ENCODE data around the gene TBC1D16.

Gene TBC1D16

GRCh38 chr17:79984877-79985276 lies 50.8 kb downstream of the TBC1D16 start:
- no peaks in the 10 kb centered on the region for H3K36me3 ChIP-seq (ENCODE audit: insufficient read depth, low read length)
- no peaks in the 10 kb centered on the region for H4K20me1 ChIP-seq (ENCODE audit: insufficient read depth, low read length, poor library complexity, severe bottlenecking)
- no peak overlapping the region for H2AFZ ChIP-seq (ENCODE audit: low read length)
- no peak overlapping the region for H3K9ac ChIP-seq (ENCODE audit: low read depth, low read length, poor library complexity, severe bottlenecking)
- no peaks in the 10 kb centered on the region for H3K9me2 ChIP-seq (replicated peaks; ENCODE audit: low read depth, low read length)
- no peak overlapping the region for H3K4me2 ChIP-seq (ENCODE audit: low read depth, low read length, poor library complexity, severe bottlenecking)
- H3K79me2 ChIP-seq (ENCODE audit: insufficient read depth, low read length), result no peaks in the 10 kb centered on the region
- H3K27me3 ChIP-seq (ENCODE audit: insufficient read depth, low read length, poor library complexity, severe bottlenecking), result no peaks in the 10 kb centered on the region
- no peak for TF ChIP-seq CTCF (conservative IDR thresholded peaks at IDR 0.05; ENCODE audit: low read length)
- TF ChIP-seq EZH2phosphoT487 (IDR thresholded peaks at IDR 0.05; ENCODE audit: borderline replicate concordance), result no peak
- H3K4me1 ChIP-seq (ENCODE audit: insufficient read depth, low read length, poor library complexity, severe bottlenecking), result no peaks in the 10 kb centered on the region
- no peaks in the 10 kb centered on the region for H3K9me3 ChIP-seq (ENCODE audit: insufficient read depth, low read depth, low read length)
- H3F3A ChIP-seq (ENCODE audit: low read depth), result no peaks in the 10 kb centered on the region
- H3K4me3 ChIP-seq (ENCODE audit: low read length, poor library complexity, severe bottlenecking), result no peak overlapping the region

GRCh38 chr17:79984045-79984840 lies 51.4 kb downstream of the TBC1D16 start:
- Histone ChIP-seq H3K9me3 (ENCODE audit: insufficient read depth, low read depth, low read length) (no peaks in the 10 kb centered on the region), H3K79me2 (ENCODE audit: insufficient read depth, low read length) (no peaks in the 10 kb centered on the region), H2AFZ (ENCODE audit: low read length) (no peak overlapping the region), H3K36me3 (ENCODE audit: insufficient read depth, low read length) (no peaks in the 10 kb centered on the region), H3K9me2 (replicated peaks; ENCODE audit: low read depth, low read length) (no peaks in the 10 kb centered on the region), H3K27me3 (ENCODE audit: insufficient read depth, low read length, poor library complexity, severe bottlenecking) (no peaks in the 10 kb centered on the region), H4K20me1 (ENCODE audit: insufficient read depth, low read length, poor library complexity, severe bottlenecking) (no peaks in the 10 kb centered on the region), H3K9ac (ENCODE audit: low read depth, low read length, poor library complexity, severe bottlenecking) (no peak overlapping the region), H3K4me2 (ENCODE audit: low read depth, low read length, poor library complexity, severe bottlenecking) (no peak overlapping the region), H3F3A (ENCODE audit: low read depth) (no peaks in the 10 kb centered on the region), H3K4me3 (ENCODE audit: low read length, poor library complexity, severe bottlenecking) (no peak overlapping the region), H3K4me1 (ENCODE audit: insufficient read depth, low read length, poor library complexity, severe bottlenecking) (no peaks in the 10 kb centered on the region)
- TF ChIP-seq CTCF (conservative IDR thresholded peaks at IDR 0.05; ENCODE audit: low read length) (no peak), EZH2phosphoT487 (IDR thresholded peaks at IDR 0.05; ENCODE audit: borderline replicate concordance) (no peak)

DNA sequence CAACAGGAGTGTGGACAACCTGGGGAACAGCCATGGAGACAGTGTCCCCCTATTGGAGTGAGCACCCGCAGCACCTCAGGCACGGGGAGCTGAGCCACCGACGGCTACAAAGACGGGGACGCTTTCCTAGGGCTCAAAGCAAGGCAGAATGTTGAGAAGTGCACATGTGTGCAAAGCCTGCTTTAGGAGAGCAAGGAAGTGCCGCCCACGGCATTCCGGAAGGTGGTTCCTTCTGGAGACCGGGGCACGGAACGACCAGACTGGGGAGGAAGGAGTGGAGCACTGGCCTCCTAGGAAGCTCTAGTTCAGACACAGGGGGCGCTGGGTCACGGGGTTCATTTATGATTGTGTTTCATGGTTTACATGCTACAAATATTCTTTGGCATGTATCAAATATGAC lies 52.2 kb downstream of the TBC1D16 start:
- Histone ChIP-seq H3K9me2 (replicated peaks; ENCODE audit: low read depth, low read length) (no peaks in the 10 kb centered on the region), H3K4me2 (ENCODE audit: low read depth, low read length, poor library complexity, severe bottlenecking) (no peak overlapping the region), H3K4me3 (ENCODE audit: low read length, poor library complexity, severe bottlenecking) (no peak overlapping the region), H3F3A (ENCODE audit: low read depth) (no peaks in the 10 kb centered on the region), H3K27me3 (ENCODE audit: insufficient read depth, low read length, poor library complexity, severe bottlenecking) (no peaks in the 10 kb centered on the region), H3K9me3 (ENCODE audit: insufficient read depth, low read depth, low read length) (no peaks in the 10 kb centered on the region), H4K20me1 (ENCODE audit: insufficient read depth, low read length, poor library complexity, severe bottlenecking) (no peaks in the 10 kb centered on the region), H3K36me3 (ENCODE audit: insufficient read depth, low read length) (no peaks in the 10 kb centered on the region), H3K4me1 (ENCODE audit: insufficient read depth, low read length, poor library complexity, severe bottlenecking) (no peaks in the 10 kb centered on the region), H3K79me2 (ENCODE audit: insufficient read depth, low read length) (no peaks in the 10 kb centered on the region), H2AFZ (ENCODE audit: low read length) (no peak overlapping the region), H3K9ac (ENCODE audit: low read depth, low read length, poor library complexity, severe bottlenecking) (no peak overlapping the region)
- TF ChIP-seq CTCF (conservative IDR thresholded peaks at IDR 0.05; ENCODE audit: low read length) (no peak), EZH2phosphoT487 (IDR thresholded peaks at IDR 0.05; ENCODE audit: borderline replicate concordance) (no peak)

Data from Loucy (cell line).